ENCODE data around the gene TMEM272.

TMEM272 gene

GRCh38 chr13:51781246-51782022, 63.5 kb downstream of the TMEM272 start:
- no peak for DNase-seq (ENCODE audit: low read depth)
- peak; percentile 20; the same call in 1 of the 2 replicates for TF ChIP-seq CTCF (conservative IDR thresholded peaks at IDR 0.05; ENCODE audit: low read length)
- H3K4me3 ChIP-seq (ENCODE audit: low read length): no peak overlapping the region

GRCh38 chr13:51780099-51780498, 64.9 kb downstream of the TMEM272 start:
- no peak for TF ChIP-seq CTCF (conservative IDR thresholded peaks at IDR 0.05; ENCODE audit: low read length)
- no peak overlapping the region for H3K4me3 ChIP-seq (ENCODE audit: low read length)
- no peak for DNase-seq (ENCODE audit: low read depth)

GRCh38 chr13:51778392-51778791, 66.6 kb downstream of the TMEM272 start:
- no peak overlapping the region for H3K4me3 ChIP-seq (ENCODE audit: low read length)
- DNase-seq (ENCODE audit: low read depth): no peak
- TF ChIP-seq CTCF (conservative IDR thresholded peaks at IDR 0.05; ENCODE audit: low read length): no peak

- TF ChIP-seq CTCF (conservative IDR thresholded peaks at IDR 0.05; ENCODE audit: low read length): no peak
- DNase-seq (ENCODE audit: low read depth): no peak
These were observed 67.1 kb downstream of the TMEM272 start for GRCh38 chr13:51777921-51778320.

GRCh38 chr13:51776179-51776578, 68.8 kb downstream of the TMEM272 start:
- no peak for DNase-seq (ENCODE audit: low read depth)
- no peak overlapping the region for H3K4me3 ChIP-seq (ENCODE audit: low read length)
- TF ChIP-seq CTCF (conservative IDR thresholded peaks at IDR 0.05; ENCODE audit: low read length): no peak

More at GRCh38 chr13:51777921-51778320, 67.1 kb downstream of the TMEM272 start:
- no peak overlapping the region for H3K4me3 ChIP-seq (ENCODE audit: low read length)

GRCh38 chr13:51773515-51773914, 71.5 kb downstream of the TMEM272 start:
- TF ChIP-seq CTCF (conservative IDR thresholded peaks at IDR 0.05; ENCODE audit: low read length): no peak
- no peak overlapping the region for H3K4me3 ChIP-seq (ENCODE audit: low read length)
- DNase-seq (ENCODE audit: low read depth): no peak

- DNase-seq (ENCODE audit: low read depth): no peak
- TF ChIP-seq CTCF (conservative IDR thresholded peaks at IDR 0.05; ENCODE audit: low read length): no peak
- H3K4me3 ChIP-seq (ENCODE audit: low read length): no peak overlapping the region
These were observed 72.2 kb downstream of the TMEM272 start for GRCh38 chr13:51772781-51773180.
